Tibial nerve (tissue), 4 donors: Measurements from ENCODE around the gene HPS4. TPM values are rescaled to one million over a fixed set of nuclear protein-coding genes. Genes with fewer than 3 reads are reported as not detected.

Source experiments
- DNase-seq, 2 donors: peaks; one replicate each; pipeline ENCODE4 v3.0.0-alpha.2; 2019; ENCODE audit warnings: low spot score in 2 of 2
- H3K27ac ChIP-seq, 4 donors: fragments of 200-600 bp; sonication (generic) in 3 of 4; one replicate each; pipeline ENCODE4 v1.5.1; 2017 to 2019; ENCODE audit warnings: mild to moderate bottlenecking in 1 of 4
- H3K27me3 ChIP-seq, 2 donors: fragments of 200-600 bp; sonication (generic) in 1 of 2; one replicate each; pipeline versions ENCODE4 v1.5.1 to v1.6.0; 2017 to 2019
- H3K36me3 ChIP-seq, 3 donors: fragments of 200-600 bp; sonication (generic); one replicate each; pipeline ENCODE4 v1.5.1; 2018 to 2019
- H3K4me1 ChIP-seq, 4 donors: fragments of 200-600 bp; sonication (generic) in 3 of 4; one replicate each; pipeline ENCODE4 v1.5.1; 2017 to 2019
- H3K4me3 ChIP-seq, 4 donors: fragments of 200-600 bp; sonication (generic) in 3 of 4; one replicate each; pipeline ENCODE4 v1.5.1; 2017 to 2019; ENCODE audit warnings: mild to moderate bottlenecking in 1 of 4, moderate library complexity in 1 of 4
- H3K9me3 ChIP-seq, 4 donors: fragments of 200-600 bp; sonication (generic) in 3 of 4; one replicate each; pipeline ENCODE4 v1.5.1; 2017 to 2019
- EP300 ChIP-seq, 2 donors: sonication (generic); formaldehyde crosslinking; IDR thresholded peaks; one replicate each; pipeline ENCODE4 v1.6.1; 2017; ENCODE audit warnings: antibody characterized with exemption in 2 of 2, mild to moderate bottlenecking in 1 of 2
- POLR2A ChIP-seq, 2 donors: fragments of 450-650 bp; IDR thresholded peaks; one replicate each; pipeline ENCODE4 v1.6.1; 2017; ENCODE audit warnings: antibody characterized with exemption in 2 of 2, mild to moderate bottlenecking in 2 of 2, moderate library complexity in 2 of 2
- WGBS, 2 donors: methylation state at CpG; one replicate each; pipeline ENCODE4 v1.1.5; 2018; 5-methylcytosine and 5-hydroxymethylcytosine counted together
- total RNA-seq, 4 donors: library from RNA; depleted of rRNA; stranded (reverse); fragments of >200 nt; gene quantifications; one replicate each; pipeline ENCODE4 v1.1.0, GENCODE V29; 2016
- TF ChIP-seq, protein P1 (sequence below), 5 experiments: fragments of 200-600 bp in 3 of 5; fragments of 450-650 bp in 2 of 5; sonication (generic) in 3 of 5; IDR thresholded peaks; one replicate each; pipeline ENCODE4 v1.5.1; 2016 to 2019; ENCODE audit warnings: antibody characterized with exemption in 5 of 5, mild to moderate bottlenecking in 3 of 5, moderate library complexity in 2 of 5

The HPS4 gene
- total RNA-seq, 4 donors from 2014 or later: 32.7 to 62.3 (median 46.0) TPM

GRCh38 chr22:26437694-26438392, 45.7 kb downstream of the HPS4 start:
- DNase-seq: no peak
- Histone ChIP-seq H3K27ac (no peak overlapping the region), H3K27me3 (no peaks in the 10 kb centered on the region), H3K36me3 (no peaks in the 10 kb centered on the region), H3K9me3 (no peaks in the 10 kb centered on the region), H3K4me3 (no peak overlapping the region), H3K4me1 (no peaks in the 10 kb centered on the region)
- 83 to 88% methylated on average over 14 of the region's 14 CpGs for WGBS, 2 donors
- TF ChIP-seq EP300 (IDR thresholded peaks at IDR 0.05): no peak
- TF ChIP-seq, protein P1, sequence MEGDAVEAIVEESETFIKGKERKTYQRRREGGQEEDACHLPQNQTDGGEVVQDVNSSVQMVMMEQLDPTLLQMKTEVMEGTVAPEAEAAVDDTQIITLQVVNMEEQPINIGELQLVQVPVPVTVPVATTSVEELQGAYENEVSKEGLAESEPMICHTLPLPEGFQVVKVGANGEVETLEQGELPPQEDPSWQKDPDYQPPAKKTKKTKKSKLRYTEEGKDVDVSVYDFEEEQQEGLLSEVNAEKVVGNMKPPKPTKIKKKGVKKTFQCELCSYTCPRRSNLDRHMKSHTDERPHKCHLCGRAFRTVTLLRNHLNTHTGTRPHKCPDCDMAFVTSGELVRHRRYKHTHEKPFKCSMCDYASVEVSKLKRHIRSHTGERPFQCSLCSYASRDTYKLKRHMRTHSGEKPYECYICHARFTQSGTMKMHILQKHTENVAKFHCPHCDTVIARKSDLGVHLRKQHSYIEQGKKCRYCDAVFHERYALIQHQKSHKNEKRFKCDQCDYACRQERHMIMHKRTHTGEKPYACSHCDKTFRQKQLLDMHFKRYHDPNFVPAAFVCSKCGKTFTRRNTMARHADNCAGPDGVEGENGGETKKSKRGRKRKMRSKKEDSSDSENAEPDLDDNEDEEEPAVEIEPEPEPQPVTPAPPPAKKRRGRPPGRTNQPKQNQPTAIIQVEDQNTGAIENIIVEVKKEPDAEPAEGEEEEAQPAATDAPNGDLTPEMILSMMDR (IDR thresholded peaks at IDR 0.05): no peak
- no peak for TF ChIP-seq POLR2A (IDR thresholded peaks at IDR 0.05)

DNA sequence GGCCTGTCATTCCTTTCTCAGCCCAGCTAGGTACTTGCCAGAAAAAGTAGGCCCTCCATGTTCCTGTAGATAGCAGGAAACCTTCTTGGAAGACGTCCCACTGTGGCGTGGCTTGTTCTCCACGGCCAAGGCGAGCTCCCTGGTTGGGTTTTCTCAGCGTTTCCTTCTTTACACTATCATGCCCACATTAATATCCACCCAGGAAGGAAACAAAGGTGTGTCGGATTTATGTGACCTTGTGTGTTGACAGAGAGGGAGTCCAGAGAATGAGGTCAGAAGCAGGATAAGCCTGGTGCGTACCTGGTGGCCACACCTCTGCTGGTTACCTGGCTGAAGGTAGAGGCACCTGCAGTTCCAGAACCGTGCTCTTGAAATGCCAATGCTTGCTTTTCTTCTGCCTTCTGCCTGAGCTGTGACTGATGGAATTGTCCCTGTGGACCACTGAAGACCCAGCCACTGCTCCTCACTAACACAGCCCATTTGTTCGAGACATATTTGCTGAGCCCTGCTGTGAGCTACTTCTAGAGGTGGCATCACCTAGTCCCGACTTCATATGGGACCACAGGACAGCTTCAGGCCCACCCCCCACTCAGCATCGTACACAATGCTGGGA, 46.6 kb downstream of the HPS4 start:
- whole genome bisulfite sequencing, 2 donors: 73 to 85% methylated on average over 11 of the region's 11 CpGs
- no peaks in the 10 kb centered on the region for H3K36me3 ChIP-seq
- no peaks in the 10 kb centered on the region for H3K4me1 ChIP-seq
- peaks cover 0 to 1% of the 10 kb centered on the region in 2 donors for H3K27me3 ChIP-seq
- TF ChIP-seq EP300 (IDR thresholded peaks at IDR 0.05) (no peak), POLR2A (IDR thresholded peaks at IDR 0.05) (no peak)
- TF ChIP-seq, protein P1 (IDR thresholded peaks at IDR 0.05): no peak
- H3K27ac ChIP-seq: no peak overlapping the region
- no peak overlapping the region for H3K4me3 ChIP-seq
- no peaks in the 10 kb centered on the region for H3K9me3 ChIP-seq
- no peak for DNase-seq

DNA sequence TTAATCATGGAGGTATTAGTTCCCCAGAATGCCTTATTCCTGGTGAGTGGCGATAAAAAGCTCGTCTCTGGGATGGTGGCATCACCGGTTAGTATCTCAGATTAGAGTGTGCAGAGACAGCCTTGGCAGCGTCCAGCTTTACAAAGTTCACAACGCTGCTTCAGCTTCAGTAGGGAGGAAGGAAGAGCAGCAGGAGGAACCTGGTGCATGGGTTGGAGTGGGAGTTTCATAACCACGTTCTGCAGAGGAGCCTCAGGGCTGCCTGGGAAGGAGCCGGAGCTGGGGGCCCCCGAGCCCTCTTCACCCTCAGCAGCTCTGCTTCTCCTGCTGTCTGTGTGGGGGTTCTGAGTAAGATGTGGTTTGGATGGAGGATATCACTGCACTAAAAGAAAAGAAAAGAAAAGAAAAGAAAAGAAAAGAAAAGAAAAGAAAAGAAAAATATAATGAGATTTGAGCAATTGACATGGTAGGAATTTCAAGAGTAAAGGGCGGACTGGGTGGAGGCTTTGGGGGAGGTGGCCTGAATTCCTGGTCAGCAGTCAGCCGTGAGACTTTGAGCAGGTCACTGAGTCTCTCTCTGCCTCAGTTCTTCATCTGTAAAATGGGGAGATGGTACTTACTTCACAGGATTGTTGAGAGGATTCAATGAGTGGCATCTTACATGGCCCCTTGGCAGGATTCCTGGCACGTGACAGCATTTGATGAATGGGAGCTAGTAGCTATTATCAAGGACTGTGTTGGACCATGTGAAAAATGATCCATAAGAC, 48.1 kb downstream of the HPS4 start:
- Histone ChIP-seq H3K9me3 (no peaks in the 10 kb centered on the region), H3K4me3 (no peak overlapping the region), H3K4me1 (no peaks in the 10 kb centered on the region), H3K27ac (no peak overlapping the region), H3K27me3 (peaks cover 0 to 4% of the 10 kb centered on the region in 2 donors), H3K36me3 (no peaks in the 10 kb centered on the region)
- DNase-seq: no peak
- TF ChIP-seq, protein P1 (IDR thresholded peaks at IDR 0.05): no peak
- TF ChIP-seq EP300 (IDR thresholded peaks at IDR 0.05) (no peak), POLR2A (IDR thresholded peaks at IDR 0.05) (no peak)
- WGBS, 2 donors: 68% methylated on average over 11 of the region's 11 CpGs

- Histone ChIP-seq H3K36me3 (no peaks in the 10 kb centered on the region), H3K4me1 (peaks cover 0 to 7% (median 3%) of the 10 kb centered on the region in 4 donors), H3K27ac (no peak overlapping the region), H3K27me3 (peaks cover 0 to 4% of the 10 kb centered on the region in 2 donors), H3K9me3 (no peaks in the 10 kb centered on the region), H3K4me3 (no peak overlapping the region)
- no peak for DNase-seq
- WGBS, 2 donors: 93% methylated on average over 21 to 25 of the region's 25 CpGs
- TF ChIP-seq EP300 (IDR thresholded peaks at IDR 0.05): no peak
- TF ChIP-seq, protein P1 (IDR thresholded peaks at IDR 0.05): no peak
- TF ChIP-seq POLR2A (IDR thresholded peaks at IDR 0.05): no peak
Measured at GRCh38 chr22:26433805-26434204, 49.8 kb downstream of the HPS4 start.
